OCI-LY7 (cell line): ENCODE data around the gene WIZ. TPM values are rescaled to one million over a fixed set of nuclear protein-coding genes. Genes with fewer than 3 reads are reported as not detected.

Source experiments
- BruUV-seq: library from RNA; stranded (reverse); fragments of 400-500 nt; replicated peaks from 2 replicates; lab custom pipeline; 2021; lab: Mats Ljungman, UMichigan
- CTCF ChIA-PET: fragments of 300-600 bp; sonication (Branson Sonifier 250); formaldehyde crosslinking; loops from one replicate; lab custom pipeline; 2022; ENCODE audit warnings: antibody characterized with exemption; ENCODE audit not compliant: unreplicated experiment; lab: Charles Lee
- POLR2A ChIA-PET: fragments of 300-600 bp; sonication (Branson Sonifier 250); formaldehyde crosslinking; loops from one replicate; lab custom pipeline; 2022; ENCODE audit warnings: antibody characterized with exemption; lab: Charles Lee
- DNase-seq: peaks from one replicate; pipeline ENCODE4 v3.0.0-alpha.2; 2015; ENCODE audit warnings: low spot score
- H2AFZ ChIP-seq: fragments of 200-600 bp; sonication (generic), shearing (Covaris generic); 2 replicates; pipeline ENCODE4 v1.6.1; 2014; ENCODE audit warnings: mild to moderate bottlenecking, antibody characterized with exemption, low read length, moderate library complexity
- H3K27ac ChIP-seq: fragments of 200-600 bp; sonication (generic); 2 replicates; pipeline ENCODE4 v1.5.1; 2014; ENCODE audit warnings: mixed run types, low read depth, mild to moderate bottlenecking, moderate library complexity, low read length, inconsistent platforms; ENCODE audit not compliant: poor library complexity, severe bottlenecking
- H3K36me3 ChIP-seq: fragments of 200-600 bp; sonication (generic); 2 replicates; pipeline ENCODE4 v1.6.1; 2014; ENCODE audit warnings: mild to moderate bottlenecking, antibody characterized with exemption, low read length, moderate library complexity, mixed read lengths; ENCODE audit not compliant: insufficient read depth
- H3K4me1 ChIP-seq: fragments of 200-600 bp; sonication (generic); 2 replicates; pipeline ENCODE4 v1.5.1; 2014; ENCODE audit warnings: mild to moderate bottlenecking, low read length; ENCODE audit not compliant: insufficient read depth, poor library complexity, severe bottlenecking
- H3K4me2 ChIP-seq: fragments of 200-600 bp; sonication (generic); 2 replicates; pipeline ENCODE4 v1.6.1; 2014; ENCODE audit warnings: mild to moderate bottlenecking, low read length
- H3K4me3 ChIP-seq: fragments of 200-600 bp; sonication (generic); 2 replicates; pipeline ENCODE4 v1.5.1; 2014; ENCODE audit warnings: mild to moderate bottlenecking, low read depth, low read length; ENCODE audit not compliant: poor library complexity, severe bottlenecking
- H3K79me2 ChIP-seq: fragments of 200-600 bp; sonication (generic); 2 replicates; pipeline ENCODE4 v1.6.1; 2016; ENCODE audit warnings: low read depth, mild to moderate bottlenecking, low read length, moderate library complexity, mixed read lengths; ENCODE audit not compliant: insufficient read depth
- H3K9me2 ChIP-seq: fragments of 200-600 bp; sonication (generic); 2 replicates; pipeline ENCODE4 v1.6.1; 2016; ENCODE audit warnings: mild to moderate bottlenecking, low read length, mixed read lengths; ENCODE audit not compliant: insufficient read depth
- H3K9me3 ChIP-seq: fragments of 200-600 bp; sonication (generic); 2 replicates; pipeline ENCODE4 v1.6.1; 2014; ENCODE audit warnings: mild to moderate bottlenecking, mixed run types, low read length, mixed read lengths
- H4K20me1 ChIP-seq: fragments of 200-600 bp; sonication (generic); 2 replicates; pipeline ENCODE4 v1.6.1; 2014; ENCODE audit warnings: mild to moderate bottlenecking, antibody characterized with exemption, low read length, moderate library complexity, mixed read lengths; ENCODE audit not compliant: insufficient read depth
- EZH2phosphoT487 ChIP-seq: fragments of 200-600 bp; sonication (generic); IDR thresholded peaks from 2 replicates; pipeline ENCODE4 v1.6.1; 2018; ENCODE audit warnings: low read depth, borderline replicate concordance, mild to moderate bottlenecking, mixed run types, antibody characterized with exemption, low read length, moderate library complexity, mixed read lengths
- intact Hi-C: fragments of 100-400 bp; cut with micrococcal nuclease; formaldehyde crosslinking; loops from one replicate; pipeline ENCODE4 v1.10.0; 2022; ENCODE audit not compliant: unreplicated experiment
- total RNA-seq, 2 experiments: library from RNA; depleted of rRNA in 1 of 2; stranded (reverse); fragments of >200 nt in 1 of 2; shearing (Covaris generic) in 1 of 2; gene quantifications; 2 replicates each; pipeline ENCODE4 v1.2.3, GENCODE V29; 2014 to 2022
- TF ChIP-seq, protein P1 (sequence below): fragments of 200-600 bp; sonication (generic); conservative IDR thresholded peaks from 2 replicates; pipeline ENCODE4 v1.5.1; 2014; ENCODE audit warnings: mild to moderate bottlenecking, antibody characterized with exemption, low read length, moderate library complexity, mixed read lengths

The WIZ gene
- total RNA-seq, 2 experiments from 2014 or later, result 16.4 to 35.9 TPM

- no peak for TF ChIP-seq EZH2phosphoT487
- TF ChIP-seq, protein P1, sequence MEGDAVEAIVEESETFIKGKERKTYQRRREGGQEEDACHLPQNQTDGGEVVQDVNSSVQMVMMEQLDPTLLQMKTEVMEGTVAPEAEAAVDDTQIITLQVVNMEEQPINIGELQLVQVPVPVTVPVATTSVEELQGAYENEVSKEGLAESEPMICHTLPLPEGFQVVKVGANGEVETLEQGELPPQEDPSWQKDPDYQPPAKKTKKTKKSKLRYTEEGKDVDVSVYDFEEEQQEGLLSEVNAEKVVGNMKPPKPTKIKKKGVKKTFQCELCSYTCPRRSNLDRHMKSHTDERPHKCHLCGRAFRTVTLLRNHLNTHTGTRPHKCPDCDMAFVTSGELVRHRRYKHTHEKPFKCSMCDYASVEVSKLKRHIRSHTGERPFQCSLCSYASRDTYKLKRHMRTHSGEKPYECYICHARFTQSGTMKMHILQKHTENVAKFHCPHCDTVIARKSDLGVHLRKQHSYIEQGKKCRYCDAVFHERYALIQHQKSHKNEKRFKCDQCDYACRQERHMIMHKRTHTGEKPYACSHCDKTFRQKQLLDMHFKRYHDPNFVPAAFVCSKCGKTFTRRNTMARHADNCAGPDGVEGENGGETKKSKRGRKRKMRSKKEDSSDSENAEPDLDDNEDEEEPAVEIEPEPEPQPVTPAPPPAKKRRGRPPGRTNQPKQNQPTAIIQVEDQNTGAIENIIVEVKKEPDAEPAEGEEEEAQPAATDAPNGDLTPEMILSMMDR, result no peak
- Histone ChIP-seq H3K4me1 (no peaks in the 10 kb centered on the region), H3K4me3 (no peak overlapping the region), H2AFZ (no peak overlapping the region), H3K36me3 (no peaks in the 10 kb centered on the region), H3K9me2 (no peaks in the 10 kb centered on the region), H4K20me1 (no peaks in the 10 kb centered on the region), H3K79me2 (no peaks in the 10 kb centered on the region), H3K4me2 (no peak overlapping the region), H3K27ac (no peak overlapping the region), H3K9me3 (no peaks in the 10 kb centered on the region)
- ChIA-PET CTCF (no interaction called here), POLR2A (no interaction called here)
- intact Hi-C loops, result no loop called here
- no peak for DNase-seq
- no TSS peak for BruUV-seq
Measured at GRCh38 chr19:15441317-15441716, 8.4 kb downstream of the WIZ start.

DNA sequence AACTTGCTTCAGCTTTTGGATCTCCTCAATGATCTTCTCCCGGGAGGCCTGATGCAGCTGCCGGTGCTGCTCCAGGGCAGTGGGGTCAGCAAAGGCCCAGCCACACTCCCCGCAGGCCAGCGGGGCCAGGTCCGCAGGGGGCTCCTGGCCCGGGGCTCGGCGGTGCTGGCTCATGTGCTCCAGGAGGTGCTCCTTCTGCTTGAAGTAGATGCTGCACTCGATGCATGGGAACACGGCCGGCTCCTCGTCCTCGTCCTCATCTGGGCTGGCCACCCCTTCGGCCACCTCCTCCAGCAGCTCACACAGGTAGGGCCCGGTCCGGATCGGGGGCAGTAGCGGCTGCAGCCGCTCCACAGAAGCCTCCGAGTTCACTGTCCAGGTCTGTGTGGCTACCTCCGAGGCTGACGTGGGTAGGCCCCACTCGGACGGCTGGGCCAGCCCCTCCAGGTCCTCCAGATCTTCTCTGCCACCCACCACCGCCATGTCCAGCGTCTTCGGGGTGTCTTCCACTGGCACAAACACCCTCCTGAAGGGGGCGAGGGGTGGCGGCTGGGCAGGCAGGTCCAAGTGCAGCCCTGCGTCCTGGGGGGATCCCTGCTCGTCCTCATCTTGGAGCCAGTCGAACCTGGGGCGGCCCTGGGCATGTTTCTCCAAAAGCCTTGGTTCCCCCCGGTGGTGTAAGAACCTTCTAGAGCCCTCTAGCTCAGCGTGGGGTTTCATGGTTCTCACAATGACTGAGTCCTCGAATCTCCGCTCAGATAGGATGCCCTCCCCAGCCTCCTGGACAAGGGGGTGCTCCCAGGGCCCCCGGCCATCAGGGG, 9.7 kb downstream of the WIZ start:
- TF ChIP-seq, protein P1, result no peak
- no peak for TF ChIP-seq EZH2phosphoT487

More for the DNA sequence above, 9.7 kb downstream of the WIZ start:
- Histone ChIP-seq H3K27ac (no peak overlapping the region), H3K4me2 (no peak overlapping the region), H3K79me2 (no peaks in the 10 kb centered on the region), H4K20me1 (no peaks in the 10 kb centered on the region), H3K4me3 (no peak overlapping the region), H3K9me2 (no peaks in the 10 kb centered on the region), H3K9me3 (no peaks in the 10 kb centered on the region), H2AFZ (no peak overlapping the region), H3K36me3 (no peaks in the 10 kb centered on the region), H3K4me1 (no peaks in the 10 kb centered on the region)
- ChIA-PET CTCF (no interaction called here), POLR2A (no interaction called here)
- no peak for DNase-seq
- intact Hi-C loops, result no loop called here
- BruUV-seq, result no TSS peak
